COLO668 (cell line): Measurements from ENCODE around the gene ACTA2.

Experiments used
- DNase-seq: peaks from one replicate; lab custom pipeline; 2025; ENCODE audit not compliant: unreplicated experiment; lab: John Stamatoyannopoulos, UW

ACTA2 gene

DNA sequence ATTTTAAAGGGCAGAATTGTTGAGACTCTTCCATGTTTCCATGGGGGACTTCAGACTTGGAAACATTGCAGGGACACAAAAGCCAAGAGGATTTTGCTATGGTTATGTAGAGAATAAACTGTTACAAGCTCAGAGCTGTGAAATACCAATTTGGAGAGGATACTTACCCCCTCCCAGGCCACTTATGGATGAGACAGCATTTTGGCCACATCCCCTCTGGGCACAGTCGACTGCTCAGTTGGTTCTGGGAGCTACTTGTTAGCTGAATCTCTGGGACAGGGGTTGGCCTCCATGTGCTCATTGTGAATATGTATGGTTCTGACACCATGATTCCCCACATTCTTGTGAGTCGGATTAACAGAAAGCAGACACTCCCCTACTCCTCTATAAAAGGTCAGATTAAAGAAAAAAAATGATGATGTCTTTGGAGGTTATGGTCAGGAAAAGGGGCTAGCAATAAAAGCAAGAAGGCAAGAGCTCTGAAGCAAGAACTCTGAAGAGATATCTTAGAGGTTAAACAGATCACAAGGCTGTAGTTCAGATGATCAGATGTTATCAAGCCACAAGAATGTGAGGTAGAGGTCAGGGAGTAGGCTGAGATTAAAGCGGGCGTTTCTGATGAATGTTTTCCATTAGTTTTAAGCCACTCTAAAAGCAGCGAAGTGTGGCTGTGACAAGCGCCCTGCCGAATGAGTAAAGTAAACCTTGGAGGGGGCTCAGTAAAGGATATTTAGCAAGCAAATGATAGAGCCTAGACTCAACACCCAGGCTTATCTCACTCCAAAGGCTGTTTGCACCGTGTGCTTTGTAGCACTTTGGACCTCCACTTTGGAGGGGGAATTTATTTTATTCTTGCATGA, 55.3 kb downstream of the ACTA2 start:
- DNase-seq, result no peak

DNA sequence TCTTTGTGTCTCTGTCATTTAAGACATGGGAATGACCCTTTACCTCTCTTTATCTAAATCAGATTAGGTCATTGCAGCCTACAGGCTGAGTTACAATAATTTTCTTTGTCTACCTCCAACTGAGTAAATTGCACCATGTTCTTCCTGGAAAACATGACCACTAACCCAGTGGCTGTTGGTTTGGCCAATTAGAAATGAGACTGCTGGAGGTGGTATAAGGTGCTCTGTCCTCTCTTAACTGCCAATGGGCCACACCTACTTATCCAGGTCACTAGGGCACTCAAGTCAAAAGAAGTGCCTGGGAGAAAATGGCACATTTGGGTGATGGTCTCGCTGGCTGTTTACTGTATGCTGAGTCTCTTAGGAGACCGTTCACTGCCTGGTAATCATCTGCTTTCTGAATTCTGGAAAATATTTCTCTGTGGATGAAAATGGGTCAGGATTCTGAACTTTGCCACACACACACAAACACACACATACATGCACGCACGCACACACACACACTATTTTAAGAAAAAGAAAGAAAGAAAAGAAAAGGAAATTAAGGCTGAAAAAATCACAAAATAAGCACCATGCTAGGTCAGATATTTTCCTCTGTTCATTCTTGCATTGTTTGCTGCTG, 56.1 kb downstream of the ACTA2 start:
- DNase-seq, result no peak

DNA sequence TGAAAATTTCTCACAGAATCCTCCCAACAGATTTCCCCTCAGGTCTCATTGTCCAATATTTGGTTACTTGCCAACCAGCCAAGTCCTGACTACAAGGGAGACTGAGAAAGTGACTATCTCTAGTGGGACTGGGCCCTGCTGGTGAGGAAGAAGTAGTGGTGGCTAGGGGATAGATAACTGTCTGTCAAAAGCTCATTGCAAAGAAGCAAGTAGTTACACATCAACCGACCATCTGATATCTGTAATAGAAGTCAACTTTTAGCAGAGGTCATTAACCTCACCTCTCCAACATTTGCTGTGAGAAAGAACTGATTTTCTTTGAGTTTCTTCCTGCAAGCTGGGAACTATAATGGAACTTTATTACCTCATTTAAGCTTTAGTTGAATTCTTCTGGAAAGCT, 57.3 kb downstream of the ACTA2 start:
- DNase-seq, result no peak

DNA sequence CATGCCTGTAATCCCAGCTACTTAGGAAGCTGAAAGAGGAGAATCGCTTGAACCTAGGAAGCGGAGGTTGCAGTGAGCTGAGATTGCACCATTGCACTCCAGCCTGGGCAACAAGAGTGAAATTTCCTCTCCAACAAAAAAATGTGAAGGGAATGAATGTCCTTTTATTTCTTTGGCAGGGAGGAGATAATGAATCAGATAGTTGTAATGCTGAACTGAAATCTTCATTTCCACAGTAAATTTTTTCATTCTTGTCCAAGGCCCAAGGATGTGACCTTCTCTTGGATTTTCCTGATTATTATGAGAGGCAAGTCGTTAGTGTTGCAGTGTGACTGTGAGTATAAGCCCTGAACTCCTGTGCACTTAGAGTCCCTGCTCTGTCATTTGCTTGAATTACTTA, 59.0 kb downstream of the ACTA2 start:
- no peak for DNase-seq

DNA sequence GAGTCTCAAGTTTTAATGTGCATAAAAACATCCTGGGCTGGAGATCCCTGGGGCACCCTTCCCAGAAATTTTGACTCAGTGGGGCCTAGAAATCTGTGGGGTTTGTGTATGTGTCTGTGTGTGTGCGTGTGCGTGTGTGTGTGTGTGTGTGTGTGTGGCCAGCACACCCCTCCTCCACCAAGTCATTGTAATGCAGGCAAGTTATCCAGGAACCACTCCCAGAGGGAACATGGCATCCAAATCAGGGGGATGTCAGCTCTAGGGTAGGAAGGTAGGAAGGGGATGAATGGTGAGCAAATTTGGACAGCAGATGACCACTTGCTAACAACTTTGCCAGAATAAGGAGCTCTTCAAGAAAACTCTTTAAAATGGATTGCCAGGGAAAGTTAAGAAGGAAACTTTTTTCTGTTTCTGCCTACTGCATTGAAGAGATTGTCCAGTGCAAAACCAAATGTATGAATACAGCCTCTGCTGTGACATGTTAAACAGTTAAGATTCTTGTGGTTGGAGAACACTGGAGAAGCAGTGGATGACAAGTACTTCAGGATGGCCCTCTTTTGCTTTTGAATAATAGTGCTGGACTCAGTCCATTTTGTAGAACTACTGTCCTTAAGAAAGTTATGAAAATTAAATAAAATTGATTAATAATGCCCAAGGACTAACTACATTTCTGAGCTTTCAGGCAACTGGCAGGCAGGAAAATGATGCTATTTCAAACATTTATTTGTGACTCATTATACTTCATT, 60.2 kb downstream of the ACTA2 start:
- DNase-seq, result no peak

DNA sequence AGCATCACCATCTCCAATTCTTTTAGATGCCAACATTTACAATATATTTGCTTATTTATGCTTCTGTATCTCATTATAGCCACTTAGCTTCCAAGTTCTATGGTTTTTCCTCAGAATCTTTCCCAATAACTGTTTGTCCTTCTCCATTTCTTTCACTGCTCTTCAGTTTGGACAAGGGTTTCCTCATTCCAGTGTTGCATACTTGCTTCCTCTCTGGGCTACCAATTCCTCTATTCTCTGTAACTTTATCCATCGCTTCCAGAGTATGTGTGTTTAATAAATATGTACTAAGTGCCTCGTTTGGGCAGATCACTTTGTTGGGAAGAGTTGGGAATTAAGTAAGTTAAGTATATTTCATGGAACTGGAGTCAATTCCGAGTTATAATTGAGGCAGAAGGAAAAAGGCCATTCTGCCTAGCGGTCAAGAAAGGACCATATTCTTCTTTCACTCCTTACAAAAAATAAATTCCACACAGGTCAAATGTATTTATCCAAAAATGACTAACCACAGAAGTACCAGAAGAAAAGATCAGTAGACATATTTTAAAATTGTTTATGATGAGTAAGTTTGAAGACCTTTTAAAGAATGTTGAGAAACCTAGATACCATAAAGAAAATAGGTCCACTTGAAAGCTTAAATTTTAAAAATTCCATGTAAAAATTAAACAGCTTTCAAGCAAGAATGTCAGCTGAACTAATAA, 61.7 kb downstream of the ACTA2 start:
- no peak for DNase-seq

DNA sequence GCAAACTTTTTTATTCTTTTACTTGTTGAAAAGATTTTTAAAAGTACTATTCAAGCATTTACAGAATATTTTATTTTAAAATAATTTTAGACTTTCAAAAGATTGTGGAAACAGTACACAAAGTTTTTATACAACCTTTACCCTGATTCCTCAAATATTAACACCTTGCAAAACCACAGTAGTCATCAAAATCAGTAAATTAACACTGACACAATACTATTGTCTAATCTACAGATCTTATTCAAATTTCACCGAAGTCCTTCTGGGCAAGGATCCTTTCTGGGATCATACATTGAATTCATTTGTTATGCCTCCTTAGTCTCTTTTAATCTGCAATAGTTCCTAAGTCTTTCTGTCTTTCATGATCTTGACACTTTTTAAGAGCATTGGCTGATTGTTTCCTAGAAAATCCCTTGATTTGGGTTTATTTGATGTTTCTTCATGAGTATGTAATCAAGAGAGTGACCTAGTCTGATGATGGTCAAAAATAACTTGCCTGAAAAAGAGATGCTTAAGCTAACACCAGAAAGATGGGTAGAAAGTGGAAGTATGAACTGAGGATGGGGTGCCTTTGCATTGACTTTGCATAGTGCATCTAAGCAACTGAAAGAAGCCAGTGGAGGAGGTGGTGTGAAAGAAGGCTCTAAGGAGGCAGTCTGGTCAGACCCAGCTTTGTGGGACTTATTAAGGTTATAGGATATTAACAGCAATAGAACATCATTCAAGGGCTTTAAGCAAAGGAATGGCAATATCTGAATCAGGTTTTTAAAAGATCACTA, 62.8 kb downstream of the ACTA2 start:
- DNase-seq, result no peak

DNA sequence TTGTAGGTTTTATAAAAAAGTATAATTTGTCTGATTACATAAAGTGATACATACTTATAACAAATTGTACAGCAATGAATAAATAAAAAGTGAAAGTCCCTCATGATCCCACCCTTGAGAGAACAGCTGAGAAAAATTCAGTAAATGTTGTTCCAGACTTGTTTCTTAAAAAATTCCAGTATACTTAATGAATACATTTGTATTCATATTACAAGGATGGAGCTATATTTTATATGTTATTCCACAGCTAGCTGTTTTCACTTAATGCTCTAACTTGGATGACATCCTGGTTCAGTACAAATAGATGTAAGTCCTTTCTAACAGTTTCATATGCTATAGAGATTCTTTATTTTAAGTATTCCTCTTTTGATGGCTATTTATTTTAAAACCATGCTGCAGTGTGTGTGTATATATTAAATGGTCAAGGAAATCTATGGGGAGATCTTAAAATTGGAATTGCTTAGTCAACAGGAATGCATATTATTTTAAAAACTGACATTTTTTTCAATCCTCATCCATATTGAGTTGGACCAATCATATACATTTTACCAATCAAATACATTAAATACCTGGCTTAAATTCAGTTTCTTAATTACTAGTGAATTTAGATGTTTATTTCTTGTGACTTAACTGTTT, 63.6 kb downstream of the ACTA2 start:
- DNase-seq, result no peak

DNA sequence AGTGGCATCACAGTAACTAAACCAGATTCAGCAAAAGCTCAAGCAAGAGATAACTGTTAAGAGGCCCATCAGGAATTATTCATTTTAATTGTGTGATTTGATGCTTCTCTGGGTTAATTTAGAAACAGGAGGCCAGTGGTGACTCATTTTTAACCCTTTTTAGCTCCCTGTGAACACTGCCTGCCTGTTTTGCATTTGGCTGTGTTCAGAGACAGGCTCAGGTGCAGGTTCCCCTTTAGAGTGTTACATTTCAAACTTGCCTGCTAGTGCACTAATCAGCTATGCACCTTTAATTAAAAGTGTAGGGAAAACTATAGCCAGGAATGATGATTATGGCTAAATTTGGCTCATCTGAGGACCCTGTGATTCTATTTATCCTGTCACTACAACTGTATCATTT, 66.0 kb downstream of the ACTA2 start:
- DNase-seq, result no peak
